Measurements from ENCODE around the gene C9orf50. TPM values are rescaled to one million over a fixed set of nuclear protein-coding genes. Genes with fewer than 3 reads are reported as not detected.

C9orf50 gene
- total RNA-seq, 4 donors from 2014 or later = not detected

- Histone ChIP-seq H3K4me3 (no peak overlapping the region), H3K9me3 (no peaks in the 10 kb centered on the region), H3K27ac (peak overlapping the region in 1 of 4 donors; percentile 82), H3K27me3 (peaks cover 0 to 14% (median 0%) of the 10 kb centered on the region in 4 donors), H3K4me1 (peaks cover 32 to 57% (median 44%) of the 10 kb centered on the region in 3 donors), H3K36me3 (no peaks in the 10 kb centered on the region)
- DNase-seq = no peak
- 80 to 88% methylated on average over 1 to 6 of the region's 7 CpGs for WGBS, 2 donors
- TF ChIP-seq, protein P1, sequence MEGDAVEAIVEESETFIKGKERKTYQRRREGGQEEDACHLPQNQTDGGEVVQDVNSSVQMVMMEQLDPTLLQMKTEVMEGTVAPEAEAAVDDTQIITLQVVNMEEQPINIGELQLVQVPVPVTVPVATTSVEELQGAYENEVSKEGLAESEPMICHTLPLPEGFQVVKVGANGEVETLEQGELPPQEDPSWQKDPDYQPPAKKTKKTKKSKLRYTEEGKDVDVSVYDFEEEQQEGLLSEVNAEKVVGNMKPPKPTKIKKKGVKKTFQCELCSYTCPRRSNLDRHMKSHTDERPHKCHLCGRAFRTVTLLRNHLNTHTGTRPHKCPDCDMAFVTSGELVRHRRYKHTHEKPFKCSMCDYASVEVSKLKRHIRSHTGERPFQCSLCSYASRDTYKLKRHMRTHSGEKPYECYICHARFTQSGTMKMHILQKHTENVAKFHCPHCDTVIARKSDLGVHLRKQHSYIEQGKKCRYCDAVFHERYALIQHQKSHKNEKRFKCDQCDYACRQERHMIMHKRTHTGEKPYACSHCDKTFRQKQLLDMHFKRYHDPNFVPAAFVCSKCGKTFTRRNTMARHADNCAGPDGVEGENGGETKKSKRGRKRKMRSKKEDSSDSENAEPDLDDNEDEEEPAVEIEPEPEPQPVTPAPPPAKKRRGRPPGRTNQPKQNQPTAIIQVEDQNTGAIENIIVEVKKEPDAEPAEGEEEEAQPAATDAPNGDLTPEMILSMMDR (IDR thresholded peaks at IDR 0.05) = no peak
- no peak for TF ChIP-seq POLR2A (IDR thresholded peaks at IDR 0.05)
- intact Hi-C loops (cut with DNase I) = no loop called here
These were observed 48.9 kb downstream of the C9orf50 start for GRCh38 chr9:129572052-129572425.

GRCh38 chr9:129571298-129572051, 49.4 kb downstream of the C9orf50 start:
- Histone ChIP-seq H3K27me3 (peaks cover 0 to 14% (median 0%) of the 10 kb centered on the region in 4 donors), H3K4me1 (peaks cover 32 to 54% (median 44%) of the 10 kb centered on the region in 3 donors), H3K9me3 (no peaks in the 10 kb centered on the region), H3K36me3 (no peaks in the 10 kb centered on the region), H3K27ac (peak overlapping the region; percentile 62 to 90 (median 82)), H3K4me3 (no peak overlapping the region)
- no peak for TF ChIP-seq POLR2A (IDR thresholded peaks at IDR 0.05)
- TF ChIP-seq, protein P1 (IDR thresholded peaks at IDR 0.05) = no peak
- 60 to 76% methylated on average over 3 to 13 of the region's 13 CpGs for WGBS, 2 donors
- intact Hi-C loops (cut with DNase I) = no loop called here
- no peak for DNase-seq

GRCh38 chr9:129570450-129571297, 50.2 kb downstream of the C9orf50 start:
- intact Hi-C loops (cut with DNase I) = no loop called here
- Histone ChIP-seq H3K4me3 (no peak overlapping the region), H3K36me3 (no peaks in the 10 kb centered on the region), H3K9me3 (no peaks in the 10 kb centered on the region), H3K27ac (peak overlapping the region; percentile 62 to 90 (median 82)), H3K4me1 (peaks cover 32 to 54% (median 44%) of the 10 kb centered on the region in 3 donors), H3K27me3 (peaks cover 0 to 14% (median 0%) of the 10 kb centered on the region in 4 donors)
- WGBS, 2 donors = 50 to 54% methylated on average over 4 to 7 of the region's 14 CpGs
- no peak for TF ChIP-seq POLR2A (IDR thresholded peaks at IDR 0.05)
- TF ChIP-seq, protein P1 (IDR thresholded peaks at IDR 0.05) = no peak
- no peak for DNase-seq

GRCh38 chr9:129569502-129570449, 51.1 kb downstream of the C9orf50 start:
- Histone ChIP-seq H3K4me1 (peaks cover 32 to 54% (median 44%) of the 10 kb centered on the region in 3 donors), H3K36me3 (no peaks in the 10 kb centered on the region), H3K27ac (peak overlapping the region; percentile 62 to 90 (median 82)), H3K9me3 (no peaks in the 10 kb centered on the region), H3K4me3 (peak overlapping the region; percentile 44 to 76 (median 50)), H3K27me3 (peaks cover 0 to 14% (median 0%) of the 10 kb centered on the region in 4 donors)
- intact Hi-C loops (cut with DNase I) = no loop called here
- DNase-seq = no peak
- TF ChIP-seq, protein P1 (IDR thresholded peaks at IDR 0.05) = peak in 5 of 6 experiments; percentile 19 to 39 (median 26)
- TF ChIP-seq POLR2A (IDR thresholded peaks at IDR 0.05) = no peak
- WGBS, 2 donors = 72 to 79% methylated on average over 5 to 6 of the region's 9 CpGs
